WTC11 (cell line): Measurements from ENCODE around the gene PIGX. TPM values are rescaled to one million over a fixed set of nuclear protein-coding genes. Genes with fewer than 3 reads are reported as not detected.

Experiments
- ATAC-seq: fragments of 200-7000 bp; cut with Tn5 transposase; 2 replicates; pipeline ENCODE4 v1.10.0; 2021; ENCODE audit warnings: mild to moderate bottlenecking, moderate library complexity
- CTCF ChIA-PET: fragments of 300-600 bp; sonication (Branson Sonifier 250); formaldehyde crosslinking; loops from one replicate; lab custom pipeline; 2021; ENCODE audit warnings: antibody characterized with exemption; lab: Charles Lee
- POLR2A ChIA-PET: fragments of 350-600 bp; sonication (Branson Sonifier 250); formaldehyde crosslinking; loops from one replicate; lab custom pipeline; 2021; ENCODE audit warnings: antibody characterized with exemption; lab: Charles Lee
- DNase-seq: peaks from one replicate; pipeline ENCODE4 v3.0.0; 2021; ENCODE audit warnings: low spot score
- H3K27ac Mint-ChIP-seq: 2 replicates; pipeline ENCODE4 v1.8.0; 2021; ENCODE audit warnings: mixed read lengths
- H3K27me3 Mint-ChIP-seq: 2 replicates; pipeline ENCODE4 v1.8.0; 2021; ENCODE audit warnings: low read depth, mild to moderate bottlenecking, moderate library complexity, mixed read lengths
- H3K36me3 Mint-ChIP-seq: 2 replicates; pipeline ENCODE4 v1.8.0; 2021; ENCODE audit warnings: mixed read lengths
- H3K4me1 Mint-ChIP-seq: 2 replicates; pipeline ENCODE4 v1.8.0; 2022; ENCODE audit warnings: mixed read lengths
- H3K4me3 Mint-ChIP-seq: 2 replicates; pipeline ENCODE4 v1.8.0; 2021; ENCODE audit warnings: mild to moderate bottlenecking, moderate library complexity, mixed read lengths
- H3K9me3 Mint-ChIP-seq: 2 replicates; pipeline ENCODE4 v1.8.0; 2021; ENCODE audit warnings: mixed read lengths
- ATF3 ChIP-seq: sonication (generic); formaldehyde crosslinking; conservative IDR thresholded peaks from 2 replicates; pipeline ENCODE4 v1.8.1; 2022; ENCODE audit warnings: mild to moderate bottlenecking, missing genetic modification reagents
- CDX4 ChIP-seq: fragments of 250-450 bp; sonication (Bioruptor Pico); IDR thresholded peaks from 2 replicates; pipeline ENCODE4 v1.9.0; 2021; ENCODE audit warnings: moderate library complexity, mild to moderate bottlenecking, inconsistent platforms, borderline replicate concordance
- CREM ChIP-seq: sonication (generic); formaldehyde crosslinking; IDR thresholded peaks from 2 replicates; pipeline ENCODE4 v1.8.1; 2022; ENCODE audit warnings: mild to moderate bottlenecking, missing genetic modification reagents, moderate library complexity
- CTCF ChIP-seq: fragments of 200-600 bp; IDR thresholded peaks from 2 replicates; pipeline ENCODE4 v1.8.0; 2022; ENCODE audit warnings: antibody characterized with exemption
- E2F1 ChIP-seq: sonication (generic); formaldehyde crosslinking; IDR thresholded peaks from 2 replicates; pipeline ENCODE4 v1.8.0; 2022; ENCODE audit warnings: mild to moderate bottlenecking, missing genetic modification reagents
- FOXP4 ChIP-seq: sonication (generic); formaldehyde crosslinking; IDR thresholded peaks from 2 replicates; pipeline ENCODE4 v1.8.0; 2022; ENCODE audit warnings: mild to moderate bottlenecking, missing genetic modification reagents
- GTF2I ChIP-seq: fragments of 250-450 bp; sonication (Bioruptor Pico); conservative IDR thresholded peaks from 2 replicates; pipeline ENCODE4 v1.4.0; 2021; ENCODE audit warnings: mild to moderate bottlenecking
- IRF2 ChIP-seq: sonication (generic); formaldehyde crosslinking; IDR thresholded peaks from 2 replicates; pipeline ENCODE4 v1.8.0; 2022; ENCODE audit warnings: low read depth, missing genetic modification reagents, borderline replicate concordance
- MXD4 ChIP-seq: fragments of 250-450 bp; sonication (Bioruptor Pico); IDR thresholded peaks from 2 replicates; pipeline ENCODE4 v1.8.0; 2021; ENCODE audit warnings: mild to moderate bottlenecking, moderate library complexity, borderline replicate concordance
- PRRX2 ChIP-seq: fragments of 250-450 bp; sonication (Bioruptor Pico); IDR thresholded peaks from 2 replicates; pipeline ENCODE4 v1.8.0; 2021; ENCODE audit warnings: mild to moderate bottlenecking
- USF1 ChIP-seq: sonication (generic); formaldehyde crosslinking; IDR thresholded peaks from 2 replicates; pipeline ENCODE4 v1.8.0; 2022; ENCODE audit warnings: mild to moderate bottlenecking, missing genetic modification reagents
- ZMAT4 ChIP-seq: fragments of 250-450 bp; sonication (Bioruptor Pico); IDR thresholded peaks from 2 replicates; pipeline ENCODE4 v1.9.0; 2021; ENCODE audit warnings: mild to moderate bottlenecking
- ZNF121 ChIP-seq: sonication (generic); formaldehyde crosslinking; IDR thresholded peaks from 2 replicates; pipeline ENCODE4 v1.8.0; 2023; ENCODE audit warnings: missing genetic modification reagents
- ZNF317 ChIP-seq: sonication (generic); formaldehyde crosslinking; IDR thresholded peaks from 2 replicates; pipeline ENCODE4 v1.8.1; 2023; ENCODE audit warnings: low read depth, mild to moderate bottlenecking, moderate library complexity, missing genetic modification reagents, borderline replicate concordance
- total RNA-seq: library from RNA; stranded (reverse); gene quantifications from 3 replicates; pipeline ENCODE4 v1.2.3, GENCODE V29; 2021

PIGX gene
- total RNA-seq, 1 experiment from 2014 or later, result 12.8 TPM

GRCh38 chr3:196666001-196666867 is 45.9 kb upstream of the PIGX start (continued):
- TF ChIP-seq E2F1 (CRISPR knock-in tag) (no peak), PRRX2 (CRISPR knock-in tag) (no peak), CTCF (no peak), GTF2I (CRISPR knock-in tag) (no peak), ZMAT4 (CRISPR knock-in tag) (no peak), USF1 (no peak), ATF3 (no peak), MXD4 (CRISPR knock-in tag) (no peak), FOXP4 (CRISPR knock-in tag) (0 out of 2 replicates have a peak, but pooled peaks have one; percentile 35), IRF2 (CRISPR knock-in tag) (no peak), CDX4 (CRISPR knock-in tag) (no peak), ZNF317 (CRISPR knock-in tag) (no peak)

GRCh38 chr3:196667056-196667825 is 44.9 kb upstream of the PIGX start:
- TF ChIP-seq USF1 (no peak), CREM (no peak), ZNF121 (CRISPR knock-in tag) (peak; percentile 90; the same call in 1 of the 2 replicates)
- Mint-ChIP-seq H3K27ac (peak overlapping the region; percentile 84), H3K4me3 (no peak overlapping the region), H3K4me1 (peaks cover 26% of the 10 kb centered on the region), H3K36me3 (no peaks in the 10 kb centered on the region), H3K9me3 (no peaks in the 10 kb centered on the region), H3K27me3 (no peaks in the 10 kb centered on the region)
- CTCF ChIA-PET, result interaction anchor here (1.1 to 2.4 kb wide), 4 partner anchors 14 to 139 kb away, joined by 3 to 6 read pairs (median 3); no protein-coding TSS in a partner anchor
- DNase-seq (no peak), ATAC-seq (no peak)
- POLR2A ChIA-PET, result interaction anchor here (1.3 kb wide), 1 partner anchor 34 kb away, joined by 4 read pairs; no protein-coding TSS in a partner anchor
